Body of pancreas (tissue), 4 donors: ENCODE measurements around the gene SFTPB. TPM values are rescaled to one million over a fixed set of nuclear protein-coding genes. Genes with fewer than 3 reads are reported as not detected.

Source experiments
- ATAC-seq: fragments of 150-250 bp; one replicate; pipeline ENCODE4 v1.9.1; 2016
- DNase-seq, 4 donors: peaks; one replicate each; pipeline ENCODE4 v3.0.0-alpha.2; 2019
- H3K27ac ChIP-seq, 4 donors: fragments of 200-600 bp; sonication (generic); 1 replicate in 3 of 4; 2 replicates in 1 of 4; pipeline versions ENCODE4 v1.5.1 to v1.6.1; 2016 to 2019; ENCODE audit warnings: mild to moderate bottlenecking in 1 of 4, mixed read lengths in 1 of 4, moderate library complexity in 1 of 4
- H3K27me3 ChIP-seq, 2 donors: fragments of 200-600 bp; sonication (generic); one replicate each; pipeline ENCODE4 v1.6.0; 2016; ENCODE audit warnings: mild to moderate bottlenecking in 1 of 2
- H3K36me3 ChIP-seq, 2 donors: fragments of 200-600 bp; sonication (generic); replicated peaks in 1 of 2; 2 replicates each; pipeline ENCODE4 v1.5.1; 2016; ENCODE audit warnings: low read depth in 2 of 2; ENCODE audit not compliant: insufficient read depth in 1 of 2
- H3K4me1 ChIP-seq: fragments of 200-600 bp; sonication (generic); one replicate; pipeline ENCODE4 v1.6.0; 2016
- H3K4me3 ChIP-seq, 2 donors: fragments of 200-600 bp; sonication (generic); 1 replicate in 1 of 2; 2 replicates in 1 of 2; pipeline ENCODE4 v1.5.1; 2016 to 2019
- H3K9me3 ChIP-seq, 3 donors: fragments of 200-600 bp; sonication (generic); 1 replicate in 2 of 3; 2 replicates in 1 of 3; pipeline ENCODE4 v1.5.1; 2016
- CTCF ChIP-seq, 7 experiments: fragments of 450-650 bp in 4 of 7; fragments of 200-600 bp in 3 of 7; sonication (generic) in 3 of 7; IDR thresholded peaks; one replicate each; pipeline ENCODE4 v1.5.1; 2016 to 2019; ENCODE audit warnings: antibody characterized with exemption in 7 of 7
- POLR2A ChIP-seq, 3 donors: fragments of 450-650 bp; IDR thresholded peaks; one replicate each; pipeline ENCODE4 v1.6.1; 2016; ENCODE audit warnings: antibody characterized with exemption in 3 of 3, mild to moderate bottlenecking in 2 of 3
- WGBS, 2 donors: methylation state at CpG; one replicate each; pipeline ENCODE4 v1.1.5; 2017; 5-methylcytosine and 5-hydroxymethylcytosine counted together
- intact Hi-C: fragments of 100-400 bp; cut with DNase I; formaldehyde crosslinking; loops from one replicate; pipeline ENCODE4 v1.15.1; 2023
- total RNA-seq, 2 donors: library from RNA; depleted of rRNA; stranded (reverse); fragments of >200 nt; gene quantifications; one replicate each; pipeline ENCODE4 v1.1.0, GENCODE V29; 2016

Gene SFTPB
- total RNA-seq, 2 donors from 2014 or later: not detected

GRCh38 chr2:85710687-85711577, 42.9 kb upstream of the SFTPB start:
- H3K4me3 ChIP-seq: no peak overlapping the region
- WGBS, 2 donors: 68 to 74% methylated on average over 18 to 19 of the region's 19 CpGs
- TF ChIP-seq POLR2A (IDR thresholded peaks at IDR 0.05): peak in 1 of 3 donors; percentile 8
- TF ChIP-seq CTCF (IDR thresholded peaks at IDR 0.05): no peak
- H3K4me1 ChIP-seq: peaks cover 22% of the 10 kb centered on the region
- H3K27ac ChIP-seq: peak overlapping the region; percentile 3 to 69 (median 27)
- no peaks in the 10 kb centered on the region for H3K9me3 ChIP-seq
- intact Hi-C loops: no loop called here
- DNase-seq (no peak), ATAC-seq (peak; percentile 28)
- H3K36me3 ChIP-seq: no peaks in the 10 kb centered on the region
- H3K27me3 ChIP-seq: no peaks in the 10 kb centered on the region

- Histone ChIP-seq H3K27ac (peak overlapping the region; percentile 26 to 69 (median 56)), H3K4me3 (no peak overlapping the region), H3K4me1 (peaks cover 32% of the 10 kb centered on the region), H3K36me3 (no peaks in the 10 kb centered on the region), H3K27me3 (no peaks in the 10 kb centered on the region), H3K9me3 (no peaks in the 10 kb centered on the region)
- intact Hi-C loops: no loop called here
- no peak for ATAC-seq
- WGBS, 2 donors: 35 to 62% methylated on average over 4 of the region's 4 CpGs
- no peak for DNase-seq
- TF ChIP-seq POLR2A (IDR thresholded peaks at IDR 0.05) (peak in 1 of 3 donors; percentile 19), CTCF (IDR thresholded peaks at IDR 0.05) (no peak)
These were observed 41.4 kb upstream of the SFTPB start for GRCh38 chr2:85709401-85709811.

- peak; percentile 14 for ATAC-seq
- TF ChIP-seq POLR2A (IDR thresholded peaks at IDR 0.05) (no peak), CTCF (IDR thresholded peaks at IDR 0.05) (no peak)
- no peak overlapping the region for H3K4me3 ChIP-seq
- no peaks in the 10 kb centered on the region for H3K27me3 ChIP-seq
- no peak for DNase-seq
- peaks cover 32% of the 10 kb centered on the region for H3K4me1 ChIP-seq
- H3K9me3 ChIP-seq: no peaks in the 10 kb centered on the region
- WGBS, 2 donors: 21 to 36% methylated on average over 1 of the region's 1 CpG
- no peaks in the 10 kb centered on the region for H3K36me3 ChIP-seq
- peak overlapping the region in 3 of 4 donors; percentile 17 to 69 (median 47) for H3K27ac ChIP-seq
- intact Hi-C loops: no loop called here
These were observed 40.6 kb upstream of the SFTPB start for GRCh38 chr2:85708641-85709040.

DNA sequence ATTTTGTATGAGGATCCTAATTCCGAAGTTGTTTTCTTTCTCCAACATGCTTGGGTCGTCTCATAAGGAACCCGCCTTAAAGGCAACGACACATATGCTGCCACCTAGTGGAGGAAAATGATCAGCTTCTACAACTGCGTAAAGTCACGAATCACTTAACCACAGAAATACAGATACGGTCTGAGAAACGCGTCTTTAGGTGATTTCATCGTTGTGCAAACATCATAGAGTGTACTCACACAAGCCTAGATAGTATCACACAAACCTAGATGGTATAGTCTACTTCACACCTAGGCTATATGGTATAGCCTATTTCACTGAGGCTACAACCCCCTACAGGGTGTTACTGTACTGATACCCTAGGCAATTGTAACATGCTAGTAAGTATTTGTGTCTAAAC, 39.3 kb upstream of the SFTPB start:
- no peaks in the 10 kb centered on the region for H3K9me3 ChIP-seq
- H3K27ac ChIP-seq: peak overlapping the region in 1 of 4 donors; percentile 69
- peaks cover 23% of the 10 kb centered on the region for H3K4me1 ChIP-seq
- WGBS, 2 donors: 0 to 1% methylated on average over 10 of the region's 10 CpGs
- H3K4me3 ChIP-seq: no peak overlapping the region
- H3K36me3 ChIP-seq: no peaks in the 10 kb centered on the region
- ATAC-seq (peak; percentile 71), DNase-seq (peak; percentile 63 to 88 (median 74))
- no peaks in the 10 kb centered on the region for H3K27me3 ChIP-seq
- intact Hi-C loops: no loop called here
- TF ChIP-seq CTCF (IDR thresholded peaks at IDR 0.05): peak; percentile 74 to 89 (median 87)
- TF ChIP-seq POLR2A (IDR thresholded peaks at IDR 0.05): no peak
